Breast epithelium (tissue), 3 donors: ENCODE results near the gene AHCTF1.

Experiments used
- CTCF ChIP-seq, 3 donors: fragments of 450-650 bp; IDR thresholded peaks; one replicate each; pipeline ENCODE4 v1.5.1; 2016 to 2017; ENCODE audit warnings: antibody characterized with exemption in 3 of 3, mild to moderate bottlenecking in 3 of 3, moderate library complexity in 3 of 3
- POLR2AphosphoS5 ChIP-seq, 3 donors: sonication (generic); formaldehyde crosslinking; IDR thresholded peaks; one replicate each; pipeline ENCODE4 v1.6.1; 2017; ENCODE audit warnings: antibody characterized with exemption in 3 of 3

- TF ChIP-seq CTCF (IDR thresholded peaks at IDR 0.05), result no peak
- TF ChIP-seq POLR2AphosphoS5 (IDR thresholded peaks at IDR 0.05), result no peak
These were observed 119.8 kb downstream of the AHCTF1 start for GRCh38 chr1:246811985-246812384.
